Lower leg skin (tissue), 3 donors: ENCODE measurements around the gene TGFB2.

Source experiments
- POLR2A ChIP-seq, 2 donors: fragments of 450-650 bp; IDR thresholded peaks; one replicate each; pipeline ENCODE4 v1.6.1; 2016 to 2017; ENCODE audit warnings: antibody characterized with exemption in 2 of 2, mild to moderate bottlenecking in 1 of 2, moderate library complexity in 1 of 2
- TF ChIP-seq, protein P1 (sequence below), 3 donors: fragments of 450-650 bp; IDR thresholded peaks; one replicate each; pipeline ENCODE4 v1.5.1; 2016; ENCODE audit warnings: antibody characterized with exemption in 3 of 3, mild to moderate bottlenecking in 3 of 3, moderate library complexity in 2 of 3

- TF ChIP-seq, protein P1, sequence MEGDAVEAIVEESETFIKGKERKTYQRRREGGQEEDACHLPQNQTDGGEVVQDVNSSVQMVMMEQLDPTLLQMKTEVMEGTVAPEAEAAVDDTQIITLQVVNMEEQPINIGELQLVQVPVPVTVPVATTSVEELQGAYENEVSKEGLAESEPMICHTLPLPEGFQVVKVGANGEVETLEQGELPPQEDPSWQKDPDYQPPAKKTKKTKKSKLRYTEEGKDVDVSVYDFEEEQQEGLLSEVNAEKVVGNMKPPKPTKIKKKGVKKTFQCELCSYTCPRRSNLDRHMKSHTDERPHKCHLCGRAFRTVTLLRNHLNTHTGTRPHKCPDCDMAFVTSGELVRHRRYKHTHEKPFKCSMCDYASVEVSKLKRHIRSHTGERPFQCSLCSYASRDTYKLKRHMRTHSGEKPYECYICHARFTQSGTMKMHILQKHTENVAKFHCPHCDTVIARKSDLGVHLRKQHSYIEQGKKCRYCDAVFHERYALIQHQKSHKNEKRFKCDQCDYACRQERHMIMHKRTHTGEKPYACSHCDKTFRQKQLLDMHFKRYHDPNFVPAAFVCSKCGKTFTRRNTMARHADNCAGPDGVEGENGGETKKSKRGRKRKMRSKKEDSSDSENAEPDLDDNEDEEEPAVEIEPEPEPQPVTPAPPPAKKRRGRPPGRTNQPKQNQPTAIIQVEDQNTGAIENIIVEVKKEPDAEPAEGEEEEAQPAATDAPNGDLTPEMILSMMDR (IDR thresholded peaks at IDR 0.05) = peak in 1 of 3 donors; percentile 57
- no peak for TF ChIP-seq POLR2A (IDR thresholded peaks at IDR 0.05)
These were observed 15.0 kb upstream of the TGFB2 start for GRCh38 chr1:218330043-218330623.
